HepG2 (cell line): ENCODE data around the gene SMIM14. TPM values are rescaled to one million over a fixed set of nuclear protein-coding genes. Genes with fewer than 3 reads are reported as not detected.
A peak's percentile ranks its signal among the peaks of the same experiment; 100 is the strongest.

ENCODE experiments used
- ATAC-seq: fragments of 200-7000 bp; cut with Tn5 transposase; 3 replicates; pipeline ENCODE4 v1.9.1; 2020; ENCODE audit warnings: mild to moderate bottlenecking, moderate library complexity
- BruUV-seq: library from RNA; stranded (reverse); fragments of 400-500 nt; replicated peaks from 2 replicates; lab custom pipeline; 2021; lab: Mats Ljungman, UMichigan
- CTCF ChIA-PET: fragments of 300-600 bp; formaldehyde crosslinking; extraction: SDS; loops from one replicate; lab custom pipeline; 2021; ENCODE audit warnings: low total read pairs, inconsistent platforms, low intra/inter-chr PET ratio; lab: Yijun Ruan, JAX
- POLR2A ChIA-PET: fragments of 350-600 bp; sonication (Branson Sonifier 250); formaldehyde crosslinking; loops from one replicate; lab custom pipeline; 2020; ENCODE audit warnings: antibody characterized with exemption, inconsistent platforms; lab: Yijun Ruan, JAX
- DNase-seq: peaks from one replicate; pipeline ENCODE4 v3.0.0-alpha.2; 2015; ENCODE audit warnings: low spot score
- FAIRE-seq: peaks from 3 replicates; lab custom pipeline; 2011; peaks lifted over from hg19 to GRCh38; lab: Jason Lieb, UNC
- H2AFZ ChIP-seq: one replicate; pipeline ENCODE4 v1.6.1; 2011; ENCODE audit warnings: low read length, inconsistent platforms
- H3K27ac ChIP-seq: fragments of 300-600 bp; 3 replicates; pipeline ENCODE4 v1.8.0; 2011; ENCODE audit warnings: mixed run types, mild to moderate bottlenecking, mixed read lengths, low read length, inconsistent platforms; ENCODE audit not compliant: insufficient read depth; ENCODE audit errors: extremely low read length
- H3K27me3 ChIP-seq, 2 experiments: fragments of 200-600 bp in 1 of 2; 2 replicates in 1 of 2; 3 replicates in 1 of 2; pipeline versions ENCODE4 v1.6.0 to v1.8.0; 2011; ENCODE audit warnings: low read length in 2 of 2, mild to moderate bottlenecking in 2 of 2, moderate library complexity in 2 of 2, inconsistent platforms in 1 of 2; ENCODE audit not compliant: insufficient read depth in 2 of 2, control insufficient read depth in 1 of 2
- H3K36me3 ChIP-seq, 2 experiments: fragments of 200-600 bp in 1 of 2; replicated peaks in 1 of 2; 2 replicates in 1 of 2; 3 replicates in 1 of 2; pipeline versions ENCODE4 v1.5.1 to v1.8.0; 2011; ENCODE audit warnings: low read length in 2 of 2, inconsistent platforms in 1 of 2; ENCODE audit not compliant: insufficient read depth in 2 of 2, control insufficient read depth in 1 of 2
- H3K4me1 ChIP-seq: 2 replicates; pipeline ENCODE4 v1.5.1; 2012; ENCODE audit warnings: low read length, inconsistent platforms; ENCODE audit not compliant: insufficient read depth
- H3K4me2 ChIP-seq: 2 replicates; pipeline ENCODE4 v1.6.0; 2011; ENCODE audit warnings: low read depth, low read length, inconsistent platforms
- H3K4me3 ChIP-seq, 3 experiments: fragments of 200-600 bp in 1 of 3; sonication (generic), shearing (Covaris generic) in 1 of 3; replicated peaks in 1 of 3; 2 replicates each; pipeline ENCODE4 v1.5.1; 2011 to 2016; ENCODE audit warnings: low read length in 3 of 3, inconsistent platforms in 2 of 3, low read depth in 2 of 3, mild to moderate bottlenecking in 2 of 3, control low read depth in 1 of 3, mixed read lengths in 1 of 3; ENCODE audit not compliant: insufficient read depth in 1 of 3
- H3K79me2 ChIP-seq: one replicate; pipeline ENCODE4 v1.6.1; 2011; ENCODE audit warnings: low read length, inconsistent platforms; ENCODE audit not compliant: insufficient read depth
- H3K9ac ChIP-seq: 2 replicates; pipeline ENCODE4 v1.6.0; 2011; ENCODE audit warnings: mild to moderate bottlenecking, low read depth, low read length, inconsistent platforms; ENCODE audit not compliant: insufficient read depth
- H3K9me3 ChIP-seq: 2 replicates; pipeline ENCODE4 v1.5.1; 2012; ENCODE audit warnings: mild to moderate bottlenecking, low read length
- H4K20me1 ChIP-seq: 2 replicates; pipeline ENCODE4 v1.6.0; 2011; ENCODE audit warnings: inconsistent platforms, mild to moderate bottlenecking, low read length, moderate library complexity; ENCODE audit not compliant: insufficient read depth
- ISX ChIP-seq: sonication (generic); formaldehyde crosslinking; conservative IDR thresholded peaks from 2 replicates; pipeline ENCODE4 v1.5.0; 2020; ENCODE audit warnings: missing genetic modification reagents
- NFYC ChIP-seq: IDR thresholded peaks from 2 replicates; pipeline ENCODE4 v1.6.1; 2016; ENCODE audit warnings: missing genetic modification reagents, missing compliant biosample characterization
- RBFOX2 ChIP-seq: fragments of 200-400 bp; formaldehyde crosslinking; IDR thresholded peaks from 2 replicates; pipeline ENCODE4 v1.6.1; 2017; ENCODE audit warnings: low read depth, mild to moderate bottlenecking, low read length
- SALL2 ChIP-seq: sonication (generic); formaldehyde crosslinking; IDR thresholded peaks from 2 replicates; pipeline ENCODE4 v1.8.1; 2023; ENCODE audit warnings: mild to moderate bottlenecking, missing genetic modification reagents, inconsistent platforms
- ZHX1 ChIP-seq: sonication (generic); formaldehyde crosslinking; IDR thresholded peaks from 2 replicates; pipeline ENCODE4 v1.8.1; 2022; ENCODE audit warnings: low read depth, mild to moderate bottlenecking, missing genetic modification reagents
- WGBS: methylation state at CpG from one replicate; pipeline ENCODE4 v1.1.6; 2017; ENCODE audit warnings: low lambda C conversion rate; 5-methylcytosine and 5-hydroxymethylcytosine counted together
- in situ Hi-C: cut with HindIII; loops from 2 replicates; pipeline ENCODE4 v1.10.0; 2017; ENCODE audit warnings: low pct_unique_long_range_greater_than_20kb; ENCODE audit not compliant: extremely low pct_ligation_motif_present
- intact Hi-C: fragments of 100-400 bp; cut with micrococcal nuclease; formaldehyde crosslinking; loops from one replicate; pipeline ENCODE4 v1.10.0; 2022; ENCODE audit not compliant: unreplicated experiment
- polyA plus RNA-seq, 8 experiments: library from polyadenylated mRNA; depleted of rRNA in 3 of 8; stranded (reverse) in 7 of 8; unstranded in 1 of 8; fragments of >200 nt; fragmentation: Illumina TruSeq in 4 of 8; extraction: Trizol in 4 of 8; gene quantifications; 2 replicates each; pipeline versions ENCODE4 v1.2.1 to v1.2.3, GENCODE V29; 2011 to 2016; ENCODE audit warnings: low read depth in 4 of 8, missing spikeins in 1 of 8, mixed read lengths in 1 of 8; ENCODE audit not compliant: insufficient read depth in 1 of 8
- total RNA-seq, 5 experiments: library from RNA; depleted of rRNA; stranded (reverse); fragments of >200 nt; fragmentation: Illumina TruSeq; extraction: Trizol; gene quantifications; 2 replicates each; pipeline ENCODE4 v1.2.3, GENCODE V29; 2016; ENCODE audit warnings: low read depth in 1 of 5

Gene SMIM14
- total and polyA plus RNA-seq, 2 of the 13 experiments (the other 11 are each of a cell fraction or from before 2014, with no cell fraction given), result 16.3 to 28.1 TPM

DNA sequence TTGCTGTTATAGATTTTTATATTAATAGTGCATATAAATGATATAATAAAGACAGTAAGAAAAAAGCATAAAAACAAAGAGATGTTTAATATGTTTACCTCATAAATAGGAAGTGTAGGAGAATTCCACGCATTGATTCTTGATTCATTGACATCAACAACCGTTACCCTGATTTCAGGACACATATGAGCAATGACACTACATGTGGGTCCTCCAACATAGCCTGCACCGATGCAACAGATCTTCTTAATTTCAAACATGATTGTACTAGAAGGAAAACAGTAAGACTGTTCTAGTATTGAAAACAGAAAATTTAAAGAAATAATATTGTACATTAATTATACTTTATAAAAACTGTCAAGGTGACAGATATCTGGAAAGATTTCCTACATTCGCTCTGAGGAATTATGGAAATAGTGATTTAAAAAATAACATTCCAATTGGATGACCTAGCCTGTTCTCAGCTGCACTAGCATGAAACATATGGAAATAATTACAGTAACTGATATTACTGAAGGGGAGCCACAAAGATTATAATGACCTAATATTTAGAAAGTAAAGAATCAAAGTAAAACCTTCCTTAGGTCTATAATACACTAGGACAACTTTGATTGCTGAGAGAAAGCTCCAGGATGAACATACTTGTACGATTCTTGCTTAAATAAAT, 117.3 kb downstream of the SMIM14 start:
- Histone ChIP-seq H3K79me2 (peaks cover 92% of the 10 kb centered on the region), H3K36me3 (peaks cover 7 to 26% of the 10 kb centered on the region in 2 experiments; a peak in 4 of 5 replicates), H3K4me3 (peak overlapping the region; percentile 68 to 96 (median 96); a peak in 4 of 6 replicates), H3K4me2 (peak overlapping the region; percentile 72), H3K4me1 (peaks cover 65% of the 10 kb centered on the region)
- POLR2A ChIA-PET, result no interaction called here
- FAIRE-seq, result no peak
- intact Hi-C loops, result loop anchor here (5.0 kb wide), 1 partner anchor 54 kb away; no protein-coding TSS in a partner anchor
- TF ChIP-seq ZHX1 (CRISPR knock-in tag) (no peak), RBFOX2 (peak; percentile 55; the same call in 1 of the 2 replicates), SALL2 (CRISPR knock-in tag) (no peak), ISX (no peak), NFYC (CRISPR knock-in tag) (no peak)
- TF ChIP-seq, all 625 proteins: peak for 1
- H3K27me3 ChIP-seq, result no peaks in the 10 kb centered on the region
- H3K27ac ChIP-seq, result peak overlapping the region; percentile 94
- 47% methylated on average over 5 of the region's 5 CpGs for WGBS
- H2AFZ ChIP-seq, result no peak overlapping the region
- H3K9me3 ChIP-seq, result no peaks in the 10 kb centered on the region
- peaks cover 45% of the 10 kb centered on the region for H4K20me1 ChIP-seq
- ATAC-seq, result no peak
- in situ Hi-C loops, result no loop called here
- H3K9ac ChIP-seq, result peak overlapping the region; percentile 78
- CTCF ChIA-PET, result no interaction called here
- BruUV-seq, result no TSS peak
- DNase-seq, result no peak
